GM18526 (cell line): Measurements from ENCODE around the gene CCDC32.

Experiments used
- POLR2A ChIP-seq: IDR thresholded peaks from 3 replicates; pipeline ENCODE4 v1.6.1; 2011; ENCODE audit not compliant: insufficient read length; ENCODE audit errors: extremely low read depth

The CCDC32 gene

GRCh38 chr15:40578892-40579291 is 14.1 kb upstream of the CCDC32 start:
- TF ChIP-seq POLR2A: no peak

GRCh38 chr15:40575113-40575512 is 10.3 kb upstream of the CCDC32 start:
- TF ChIP-seq POLR2A: no peak

- TF ChIP-seq POLR2A: peak; percentile 80
These were observed 4.5 kb upstream of the CCDC32 start, which contains the start of gene RPUSD2 for GRCh38 chr15:40569129-40569953. Gene RPUSD2, plus strand, starts transcription at chr15:40569299. Its CDS starts 39 bp downstream, at chr15:40569338.

GRCh38 chr15:40567111-40567510 is 2.3 kb upstream of the CCDC32 start:
- TF ChIP-seq POLR2A: no peak

- TF ChIP-seq POLR2A: no peak
These were observed 744 bp upstream of the CCDC32 start for GRCh38 chr15:40565333-40566238.

GRCh38 chr15:40563426-40563825 is 1.4 kb downstream of the CCDC32 start:
- TF ChIP-seq POLR2A: no peak

GRCh38 chr15:40562691-40563090 is 2.2 kb downstream of the CCDC32 start:
- no peak for TF ChIP-seq POLR2A

GRCh38 chr15:40558952-40559742 is 5.7 kb downstream of the CCDC32 start:
- no peak for TF ChIP-seq POLR2A

GRCh38 chr15:40555876-40556275 is 9.0 kb downstream of the CCDC32 start:
- no peak for TF ChIP-seq POLR2A

GRCh38 chr15:40554161-40554525 is 10.7 kb downstream of the CCDC32 start:
- TF ChIP-seq POLR2A: no peak

GRCh38 chr15:40550341-40551037 is 14.4 kb downstream of the CCDC32 start:
- TF ChIP-seq POLR2A: no peak

GRCh38 chr15:40549894-40550293 is 14.9 kb downstream of the CCDC32 start:
- TF ChIP-seq POLR2A: no peak

GRCh38 chr15:40548610-40549009 is 16.2 kb downstream of the CCDC32 start:
- no peak for TF ChIP-seq POLR2A

GRCh38 chr15:40545457-40545856 is 19.4 kb downstream of the CCDC32 start:
- no peak for TF ChIP-seq POLR2A
